DOHH2 (cell line): ENCODE data around the gene PKHD1.

ENCODE experiments used
- H3F3A ChIP-seq: fragments of 200-600 bp; sonication (generic), shearing (Covaris generic); 2 replicates; pipeline ENCODE4 v1.6.0; 2016; ENCODE audit warnings: antibody characterized with exemption, mild to moderate bottlenecking; ENCODE audit not compliant: control insufficient read depth, insufficient read depth
- H3K27ac ChIP-seq: fragments of 200-600 bp; sonication (generic); 2 replicates; pipeline ENCODE4 v1.5.1; 2014; ENCODE audit warnings: low read depth, mild to moderate bottlenecking, low read length, moderate library complexity
- H3K27me3 ChIP-seq: fragments of 200-600 bp; sonication (generic); 2 replicates; pipeline ENCODE4 v1.6.1; 2014; ENCODE audit warnings: mild to moderate bottlenecking, low read length, mixed read lengths; ENCODE audit not compliant: control insufficient read depth
- H3K36me3 ChIP-seq: fragments of 200-600 bp; sonication (generic); 2 replicates; pipeline ENCODE4 v1.6.1; 2014; ENCODE audit warnings: mild to moderate bottlenecking, low read length, moderate library complexity, mixed read lengths; ENCODE audit not compliant: control insufficient read depth
- H3K4me1 ChIP-seq: fragments of 200-600 bp; sonication (generic); 2 replicates; pipeline ENCODE4 v1.6.1; 2014; ENCODE audit warnings: mild to moderate bottlenecking, low read length, mixed read lengths; ENCODE audit not compliant: control insufficient read depth
- H3K4me2 ChIP-seq: fragments of 200-600 bp; sonication (generic); 2 replicates; pipeline ENCODE4 v1.6.0; 2014; ENCODE audit warnings: mild to moderate bottlenecking, low read length, moderate library complexity
- H3K4me3 ChIP-seq: fragments of 200-600 bp; sonication (generic); 2 replicates; pipeline ENCODE4 v1.5.1; 2014; ENCODE audit warnings: mild to moderate bottlenecking, low read length, mixed read lengths
- H3K79me2 ChIP-seq: fragments of 200-600 bp; sonication (generic); 2 replicates; pipeline ENCODE4 v1.6.1; 2014; ENCODE audit warnings: mild to moderate bottlenecking, low read length, mixed read lengths; ENCODE audit not compliant: control insufficient read depth
- H3K9me2 ChIP-seq: fragments of 200-600 bp; sonication (generic); replicated peaks from 2 replicates; pipeline ENCODE4 v1.6.1; 2014; ENCODE audit warnings: mild to moderate bottlenecking, low read length, mixed read lengths; ENCODE audit not compliant: control insufficient read depth
- H3K9me3 ChIP-seq: fragments of 200-600 bp; sonication (generic); 2 replicates; pipeline ENCODE4 v1.6.1; 2014; ENCODE audit warnings: antibody characterized with exemption, low read length, mixed read lengths; ENCODE audit not compliant: control insufficient read depth, insufficient read depth
- H4K20me1 ChIP-seq: fragments of 200-600 bp; sonication (generic); 2 replicates; pipeline ENCODE4 v1.6.0; 2014; ENCODE audit warnings: low read depth, mild to moderate bottlenecking, antibody characterized with exemption, low read length, moderate library complexity; ENCODE audit not compliant: control insufficient read depth, insufficient read depth
- CTCF ChIP-seq: fragments of 200-600 bp; sonication (generic); IDR thresholded peaks from one replicate; pipeline ENCODE4 v1.5.1; 2014; ENCODE audit warnings: antibody characterized with exemption, mild to moderate bottlenecking, low read depth, low read length; ENCODE audit not compliant: poor library complexity, severe bottlenecking
- EZH2phosphoT487 ChIP-seq: fragments of 200-600 bp; sonication (generic); IDR thresholded peaks from 2 replicates; pipeline ENCODE4 v1.6.1; 2017; ENCODE audit warnings: borderline replicate concordance, mild to moderate bottlenecking, antibody characterized with exemption, low read length, moderate library complexity, mixed read lengths

Gene PKHD1

GRCh38 chr6:52134011-52134410 lies 46.6 kb upstream of the PKHD1 start:
- Histone ChIP-seq H3K79me2 (no peaks in the 10 kb centered on the region), H3K9me3 (no peaks in the 10 kb centered on the region), H3K36me3 (no peaks in the 10 kb centered on the region)

GRCh38 chr6:52133324-52133723 lies 45.9 kb upstream of the PKHD1 start:
- H4K20me1 ChIP-seq, result no peaks in the 10 kb centered on the region
- no peaks in the 10 kb centered on the region for H3K9me2 ChIP-seq
- no peak overlapping the region for H3K27ac ChIP-seq
- no peaks in the 10 kb centered on the region for H3K9me3 ChIP-seq
- no peak overlapping the region for H3K4me2 ChIP-seq
- no peak overlapping the region for H3K4me3 ChIP-seq
- no peaks in the 10 kb centered on the region for H3K36me3 ChIP-seq
- TF ChIP-seq EZH2phosphoT487, result no peak
- no peak for TF ChIP-seq CTCF
- H3K27me3 ChIP-seq, result peaks cover 10% of the 10 kb centered on the region
- no peaks in the 10 kb centered on the region for H3K79me2 ChIP-seq
- H3F3A ChIP-seq, result no peaks in the 10 kb centered on the region
- H3K4me1 ChIP-seq, result no peaks in the 10 kb centered on the region

More at GRCh38 chr6:52134011-52134410, 46.6 kb upstream of the PKHD1 start:
- Histone ChIP-seq H3K27ac (no peak overlapping the region), H3K4me3 (no peak overlapping the region), H3K9me2 (no peaks in the 10 kb centered on the region), H4K20me1 (no peaks in the 10 kb centered on the region), H3K4me1 (no peaks in the 10 kb centered on the region), H3K27me3 (peaks cover 11% of the 10 kb centered on the region), H3K4me2 (no peak overlapping the region), H3F3A (no peaks in the 10 kb centered on the region)
- TF ChIP-seq EZH2phosphoT487 (no peak), CTCF (no peak)

GRCh38 chr6:52132292-52132691 lies 44.9 kb upstream of the PKHD1 start:
- Histone ChIP-seq H3K79me2 (no peaks in the 10 kb centered on the region), H3K4me1 (no peaks in the 10 kb centered on the region), H3K36me3 (no peaks in the 10 kb centered on the region), H3F3A (no peaks in the 10 kb centered on the region), H3K9me3 (no peaks in the 10 kb centered on the region), H3K4me3 (no peak overlapping the region), H3K27me3 (peaks cover 12% of the 10 kb centered on the region), H4K20me1 (no peaks in the 10 kb centered on the region), H3K4me2 (no peak overlapping the region), H3K27ac (no peak overlapping the region), H3K9me2 (no peaks in the 10 kb centered on the region)
- TF ChIP-seq EZH2phosphoT487, result no peak
- TF ChIP-seq CTCF, result no peak

- H3K79me2 ChIP-seq, result no peaks in the 10 kb centered on the region
- no peaks in the 10 kb centered on the region for H3F3A ChIP-seq
- no peaks in the 10 kb centered on the region for H4K20me1 ChIP-seq
- H3K27ac ChIP-seq, result no peak overlapping the region
- H3K4me1 ChIP-seq, result no peaks in the 10 kb centered on the region
- no peaks in the 10 kb centered on the region for H3K9me2 ChIP-seq
- H3K9me3 ChIP-seq, result no peaks in the 10 kb centered on the region
- H3K36me3 ChIP-seq, result no peaks in the 10 kb centered on the region
- no peak overlapping the region for H3K4me2 ChIP-seq
- H3K27me3 ChIP-seq, result peaks cover 16% of the 10 kb centered on the region
- TF ChIP-seq CTCF (no peak), EZH2phosphoT487 (no peak)
- no peak overlapping the region for H3K4me3 ChIP-seq
These were observed 43.0 kb upstream of the PKHD1 start for GRCh38 chr6:52130440-52130839.
